NCI-H345 treated with DMSO at 0.1 percent for 48 hours (cell line): ENCODE measurements around the gene CNKSR2.

Source experiments
- DNase-seq: peaks from one replicate; lab custom pipeline; 2025; ENCODE audit not compliant: unreplicated experiment; lab: John Stamatoyannopoulos, UW

The CNKSR2 gene

GRCh38 chrX:21662761-21663160 is 288.5 kb downstream of the CNKSR2 start:
- no peak for DNase-seq

GRCh38 chrX:21666252-21666651 is 292.0 kb downstream of the CNKSR2 start:
- no peak for DNase-seq

DNA sequence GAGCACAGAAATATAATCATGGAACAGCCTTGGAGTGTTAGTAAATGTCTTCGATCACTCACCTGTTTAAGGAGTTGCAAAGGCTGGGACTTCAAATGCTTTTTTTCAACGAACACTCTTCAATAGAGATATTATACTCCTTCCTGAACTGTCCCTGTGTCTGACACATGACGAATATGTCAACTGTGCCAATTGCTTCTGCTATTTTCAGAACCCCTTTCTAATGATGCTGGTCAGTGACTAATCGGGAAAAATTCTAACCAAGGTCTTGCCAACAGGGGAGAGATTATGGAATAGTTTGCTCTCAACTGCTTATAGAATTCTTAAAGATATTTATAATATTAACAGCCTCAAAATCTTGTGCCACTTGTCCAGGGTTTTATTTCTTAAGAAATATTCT is 292.5 kb downstream of the CNKSR2 start:
- DNase-seq, result no peak

DNA sequence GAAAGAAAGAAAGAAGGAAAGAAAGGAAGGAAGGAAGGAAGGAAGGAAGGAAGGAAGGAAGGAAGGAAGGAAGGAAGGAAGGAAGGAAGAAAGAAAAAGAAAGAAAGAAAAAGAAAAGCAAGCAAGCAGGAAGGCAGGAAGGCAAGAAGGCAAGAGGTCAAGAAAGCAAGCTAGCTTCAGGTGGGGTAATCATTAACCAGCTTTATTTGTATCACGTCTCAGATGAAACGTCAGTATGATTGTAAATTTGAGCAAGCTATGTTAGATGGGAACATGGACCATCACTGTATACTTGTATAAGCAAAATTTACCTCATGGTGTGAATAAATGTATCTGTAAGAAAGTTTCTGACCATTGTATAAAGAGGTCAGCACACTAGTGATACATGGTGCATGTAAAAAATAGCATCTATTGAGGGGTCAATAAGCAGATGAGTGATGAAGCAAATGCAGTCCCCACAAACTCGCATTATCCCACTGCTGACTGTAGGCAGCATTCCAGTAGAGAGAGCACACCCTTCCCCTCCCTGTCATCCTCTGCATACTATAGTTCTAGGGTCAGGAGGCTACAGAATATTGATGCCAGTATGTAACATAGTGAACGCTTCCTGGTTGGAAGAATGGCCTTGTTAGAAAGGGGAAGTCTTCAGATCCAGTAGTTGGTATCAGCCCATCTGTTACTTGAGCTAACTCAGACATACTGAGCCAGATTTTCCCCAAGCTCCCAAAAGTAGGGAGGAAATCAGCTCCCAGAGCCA is 300.4 kb downstream of the CNKSR2 start:
- no peak for DNase-seq

DNA sequence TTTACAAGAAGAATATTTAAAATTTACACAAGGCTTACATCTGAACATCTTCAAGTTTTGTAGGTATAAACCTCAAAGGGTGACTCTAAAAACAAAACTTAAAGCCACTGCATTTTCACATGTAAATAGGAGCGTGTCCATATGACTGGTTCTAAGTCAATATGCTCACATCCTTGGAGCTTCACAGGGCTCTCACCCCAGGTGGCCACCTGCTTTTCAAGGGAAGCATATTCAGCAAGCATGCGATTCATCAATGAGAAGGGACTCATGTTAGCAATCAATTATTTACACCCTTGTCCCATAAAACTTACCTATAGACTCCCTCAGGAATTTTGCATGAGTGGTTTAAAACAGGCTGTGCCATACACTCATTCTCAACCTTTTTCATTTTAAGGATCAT is 301.7 kb downstream of the CNKSR2 start:
- no peak for DNase-seq

GRCh38 chrX:21678048-21678612 is 303.9 kb downstream of the CNKSR2 start:
- DNase-seq, result no peak

GRCh38 chrX:21683941-21684340 is 309.7 kb downstream of the CNKSR2 start:
- no peak for DNase-seq

DNA sequence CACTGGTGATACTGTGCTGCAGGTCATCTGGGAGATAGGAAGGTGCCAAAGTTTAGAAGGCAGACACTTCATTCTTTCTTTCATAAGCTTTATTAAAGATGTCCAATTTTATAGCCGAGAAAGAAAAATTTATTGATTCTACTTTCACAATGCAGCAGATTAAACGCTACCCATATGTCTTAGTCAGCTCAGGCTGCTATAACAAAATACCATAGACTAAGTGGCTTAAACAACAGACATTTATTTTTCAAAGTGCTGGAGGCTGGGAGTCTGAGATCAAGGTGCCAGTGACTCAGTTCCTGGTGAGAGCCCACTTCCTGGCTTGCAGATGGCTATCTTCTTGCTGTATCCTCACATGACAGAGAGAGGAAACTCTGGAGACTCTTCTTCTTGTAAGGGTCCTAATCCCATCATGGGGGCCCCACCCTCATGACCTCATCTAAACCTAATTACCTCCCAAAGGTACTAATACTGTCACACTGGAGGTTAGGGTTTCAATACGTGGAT is 317.3 kb downstream of the CNKSR2 start:
- DNase-seq, result no peak

GRCh38 chrX:21698272-21698671 is 324.1 kb downstream of the CNKSR2 start:
- DNase-seq, result no peak

DNA sequence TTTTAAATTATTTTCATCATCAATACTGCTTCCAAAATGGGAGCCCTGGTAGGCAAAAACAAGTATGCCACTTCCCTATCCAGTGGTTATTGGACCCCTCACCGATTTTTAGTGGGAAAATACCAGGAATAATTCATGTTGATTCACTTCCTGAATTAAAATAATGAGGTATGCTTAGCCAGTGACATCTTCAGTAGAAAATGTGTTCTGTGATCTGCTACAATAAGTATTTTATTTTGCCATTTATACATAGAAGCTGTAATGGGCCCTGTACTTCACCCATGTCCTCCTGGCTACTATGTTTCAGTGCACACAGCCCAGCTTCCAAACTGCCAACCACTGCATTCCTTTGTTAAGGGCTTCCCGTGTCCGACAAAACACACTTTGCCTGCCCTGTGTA is 324.9 kb downstream of the CNKSR2 start:
- DNase-seq, result no peak

- DNase-seq, result no peak
These were observed 326.1 kb downstream of the CNKSR2 start for GRCh38 chrX:21700275-21700674.

- no peak for DNase-seq
These were observed 326.7 kb downstream of the CNKSR2 start for GRCh38 chrX:21700967-21701366.

DNA sequence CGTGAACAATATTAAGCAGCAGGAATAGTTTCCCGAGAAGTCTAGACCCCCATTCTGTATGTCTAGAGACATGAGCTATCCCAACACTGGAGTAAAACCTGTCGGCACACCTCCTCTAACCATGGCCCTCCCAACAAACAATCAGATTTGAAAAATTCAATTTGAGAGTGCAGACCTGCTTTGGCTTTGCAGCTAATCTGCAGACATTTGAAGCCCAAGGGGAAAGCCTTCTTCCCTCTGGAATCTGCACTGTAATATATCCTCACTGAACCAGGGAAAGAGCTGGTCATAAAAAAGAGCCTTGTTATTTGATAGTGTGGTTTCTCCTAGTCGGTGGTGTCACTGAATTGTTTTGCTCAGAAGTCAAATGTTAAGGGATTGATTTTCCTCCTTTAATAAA is 328.5 kb downstream of the CNKSR2 start:
- no peak for DNase-seq
